Measurements from ENCODE around the gene FKBP11. TPM values are rescaled to one million over a fixed set of nuclear protein-coding genes. Genes with fewer than 3 reads are reported as not detected.
A peak's percentile ranks its signal among the peaks of the same experiment; 100 is the strongest.

FKBP11 gene
- total and polyA plus RNA-seq, 2 of the 13 experiments (the other 11 are each of a cell fraction or from before 2014, with no cell fraction given) = 15.5 to 19.4 TPM

GRCh38 chr12:48957141-48958048, 32.1 kb upstream of the FKBP11 start, which contains the start of gene ARF3 (continued):
- TF ChIP-seq ATF4 (CRISPR knock-in tag; IDR thresholded peaks at IDR 0.05) (peak in 1 of 2 experiments; percentile 47; a peak in 1 of 4 replicates), ZNF878 (CRISPR knock-in tag; IDR thresholded peaks at IDR 0.05) (no peak), SALL1 (CRISPR knock-in tag; IDR thresholded peaks at IDR 0.05) (peak; percentile 75), ARNTL (CRISPR knock-in tag; IDR thresholded peaks at IDR 0.05) (peak; percentile 48; the same call in 1 of the 2 replicates), KMT2B (CRISPR knock-in tag; IDR thresholded peaks at IDR 0.05) (peak; percentile 65), JUNB (CRISPR knock-in tag; IDR thresholded peaks at IDR 0.05; ENCODE audit: borderline replicate concordance) (peak; percentile 62), GATA4 (IDR thresholded peaks at IDR 0.05; ENCODE audit: borderline replicate concordance, low read depth) (0 out of 2 replicates have a peak, but pooled peaks have one; percentile 40), ZNF639 (CRISPR knock-in tag; conservative IDR thresholded peaks at IDR 0.05) (0 out of 2 replicates have a peak, but pooled peaks have one; percentile 56), TSC22D2 (CRISPR knock-in tag; IDR thresholded peaks at IDR 0.05; ENCODE audit: borderline replicate concordance) (peak; percentile 68; the same call in 1 of the 2 replicates), SNAI1 (CRISPR knock-in tag; IDR thresholded peaks at IDR 0.05; ENCODE audit: borderline replicate concordance) (no peak), TBX3 (IDR thresholded peaks at IDR 0.05; ENCODE audit: borderline replicate concordance) (peak; percentile 76), PAWR (CRISPR knock-in tag; IDR thresholded peaks at IDR 0.05; ENCODE audit: borderline replicate concordance) (0 out of 2 replicates have a peak, but pooled peaks have one; percentile 82), SIX4 (CRISPR knock-in tag; IDR thresholded peaks at IDR 0.05) (0 out of 2 replicates have a peak, but pooled peaks have one; percentile 6), SNAPC4 (CRISPR knock-in tag; IDR thresholded peaks at IDR 0.05) (no peak), TARDBP (CRISPR knock-in tag; IDR thresholded peaks at IDR 0.05) (0 out of 2 replicates have a peak, but pooled peaks have one; percentile 54), ZNF350 (CRISPR knock-in tag; IDR thresholded peaks at IDR 0.05; ENCODE audit: borderline replicate concordance, low read depth) (peak; percentile 82; the same call in 1 of the 2 replicates), ELF3 (CRISPR knock-in tag; IDR thresholded peaks at IDR 0.05) (peak; percentile 73)
- TF ChIP-seq, protein P1, sequence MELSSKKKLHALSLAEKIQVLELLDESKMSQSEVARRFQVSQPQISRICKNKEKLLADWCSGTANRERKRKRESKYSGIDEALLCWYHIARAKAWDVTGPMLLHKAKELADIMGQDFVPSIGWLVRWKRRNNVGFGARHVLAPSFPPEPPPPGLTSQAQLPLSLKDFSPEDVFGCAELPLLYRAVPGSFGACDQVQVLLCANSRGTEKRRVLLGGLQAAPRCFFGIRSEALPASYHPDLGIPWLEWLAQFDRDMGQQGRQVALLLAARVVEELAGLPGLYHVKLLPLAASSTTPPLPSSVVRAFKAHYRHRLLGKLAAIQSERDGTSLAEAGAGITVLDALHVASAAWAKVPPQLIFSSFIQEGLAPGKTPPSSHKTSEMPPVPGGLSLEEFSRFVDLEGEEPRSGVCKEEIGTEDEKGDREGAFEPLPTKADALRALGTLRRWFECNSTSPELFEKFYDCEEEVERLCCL (CRISPR knock-in tag; IDR thresholded peaks at IDR 0.05; ENCODE audit: borderline replicate concordance) = 0 out of 2 replicates have a peak, but pooled peaks have one; percentile 50
